Loucy (cell line): ENCODE results near the gene SHC1.

Experiments used
- EZH2phosphoT487 ChIP-seq: fragments of 200-600 bp; IDR thresholded peaks from 2 replicates; pipeline ENCODE4 v1.6.1; 2018; ENCODE audit warnings: antibody characterized with exemption, mild to moderate bottlenecking, moderate library complexity, borderline replicate concordance
- TF ChIP-seq, protein P1 (sequence below): fragments of 200-600 bp; sonication (generic); conservative IDR thresholded peaks from 2 replicates; pipeline ENCODE4 v1.5.1; 2014; ENCODE audit warnings: mild to moderate bottlenecking, antibody characterized with exemption, low read length

DNA sequence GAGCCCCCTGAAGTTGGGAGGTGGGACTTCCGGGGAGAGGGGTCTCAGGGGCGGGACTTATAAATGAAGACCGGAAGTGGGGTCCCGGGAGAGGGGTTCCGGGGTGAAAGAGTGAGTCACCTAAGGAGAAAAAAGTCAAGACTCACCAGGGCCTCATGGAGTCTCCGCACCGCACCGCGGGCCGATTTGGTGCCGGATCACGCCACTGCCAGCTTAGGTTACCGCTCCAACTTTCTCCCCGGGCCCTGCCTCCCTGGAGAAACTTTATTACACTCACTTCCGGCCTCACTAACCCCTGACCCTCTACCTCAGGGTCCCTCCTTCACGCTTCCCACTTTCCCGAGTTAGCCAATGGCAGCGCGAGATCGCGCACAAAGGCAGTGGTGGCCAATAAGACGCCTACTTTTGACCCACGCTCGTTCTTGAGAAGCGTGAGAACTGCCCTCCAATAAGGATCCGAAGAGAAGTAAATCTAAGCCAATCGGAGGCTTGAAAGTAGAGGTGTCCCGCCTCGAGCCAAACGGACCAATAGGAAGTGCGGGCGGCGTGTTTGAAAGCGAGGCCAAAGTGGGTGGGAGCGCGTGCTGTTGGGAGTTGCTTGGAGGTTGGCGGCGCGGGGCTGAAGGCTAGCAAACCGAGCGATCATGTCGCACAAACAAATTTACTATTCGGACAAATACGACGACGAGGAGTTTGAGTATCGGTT lies 3.7 kb upstream of the SHC1 start, which contains the start of gene CKS1B:
- TF ChIP-seq, protein P1, sequence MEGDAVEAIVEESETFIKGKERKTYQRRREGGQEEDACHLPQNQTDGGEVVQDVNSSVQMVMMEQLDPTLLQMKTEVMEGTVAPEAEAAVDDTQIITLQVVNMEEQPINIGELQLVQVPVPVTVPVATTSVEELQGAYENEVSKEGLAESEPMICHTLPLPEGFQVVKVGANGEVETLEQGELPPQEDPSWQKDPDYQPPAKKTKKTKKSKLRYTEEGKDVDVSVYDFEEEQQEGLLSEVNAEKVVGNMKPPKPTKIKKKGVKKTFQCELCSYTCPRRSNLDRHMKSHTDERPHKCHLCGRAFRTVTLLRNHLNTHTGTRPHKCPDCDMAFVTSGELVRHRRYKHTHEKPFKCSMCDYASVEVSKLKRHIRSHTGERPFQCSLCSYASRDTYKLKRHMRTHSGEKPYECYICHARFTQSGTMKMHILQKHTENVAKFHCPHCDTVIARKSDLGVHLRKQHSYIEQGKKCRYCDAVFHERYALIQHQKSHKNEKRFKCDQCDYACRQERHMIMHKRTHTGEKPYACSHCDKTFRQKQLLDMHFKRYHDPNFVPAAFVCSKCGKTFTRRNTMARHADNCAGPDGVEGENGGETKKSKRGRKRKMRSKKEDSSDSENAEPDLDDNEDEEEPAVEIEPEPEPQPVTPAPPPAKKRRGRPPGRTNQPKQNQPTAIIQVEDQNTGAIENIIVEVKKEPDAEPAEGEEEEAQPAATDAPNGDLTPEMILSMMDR, result no peak
- TF ChIP-seq EZH2phosphoT487, result no peak
